Fibroblast of peridontal ligament (primary cell): ENCODE data around the gene UNC13C.
"Not testable (repeated sequence)": the region's sequence is repeated elsewhere in the genome, so short reads cannot be mapped to it uniquely, and the experiment has no call there.

Experiments
- DNase-seq: peaks from one replicate; pipeline ENCODE4 v3.0.0-alpha.2; 2010; ENCODE audit errors: extremely low read depth

Gene UNC13C

GRCh38 chr15:54298396-54298795 is 320.2 kb downstream of the UNC13C start:
- DNase-seq = no peak

GRCh38 chr15:54304321-54304720 is 326.1 kb downstream of the UNC13C start:
- no peak for DNase-seq

DNA sequence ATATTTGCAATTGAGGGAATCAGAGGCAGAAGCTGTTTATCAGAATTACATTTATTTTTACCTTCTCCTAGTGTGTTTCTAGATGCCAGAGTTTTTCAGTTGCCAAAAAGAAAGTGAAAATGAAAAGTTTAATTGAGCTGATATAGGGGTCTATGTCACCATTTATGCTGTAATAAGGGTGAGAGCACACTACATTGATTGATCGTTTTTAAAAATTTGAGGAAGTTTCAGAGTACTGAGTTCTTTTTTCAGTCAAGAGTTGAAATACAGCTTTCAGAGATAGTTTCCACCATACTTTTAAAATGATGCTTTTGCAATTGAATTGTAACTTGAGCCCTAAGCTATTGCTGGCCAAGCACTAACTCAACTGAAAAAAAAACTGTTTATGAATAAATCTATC is 326.9 kb downstream of the UNC13C start:
- DNase-seq = no peak

DNA sequence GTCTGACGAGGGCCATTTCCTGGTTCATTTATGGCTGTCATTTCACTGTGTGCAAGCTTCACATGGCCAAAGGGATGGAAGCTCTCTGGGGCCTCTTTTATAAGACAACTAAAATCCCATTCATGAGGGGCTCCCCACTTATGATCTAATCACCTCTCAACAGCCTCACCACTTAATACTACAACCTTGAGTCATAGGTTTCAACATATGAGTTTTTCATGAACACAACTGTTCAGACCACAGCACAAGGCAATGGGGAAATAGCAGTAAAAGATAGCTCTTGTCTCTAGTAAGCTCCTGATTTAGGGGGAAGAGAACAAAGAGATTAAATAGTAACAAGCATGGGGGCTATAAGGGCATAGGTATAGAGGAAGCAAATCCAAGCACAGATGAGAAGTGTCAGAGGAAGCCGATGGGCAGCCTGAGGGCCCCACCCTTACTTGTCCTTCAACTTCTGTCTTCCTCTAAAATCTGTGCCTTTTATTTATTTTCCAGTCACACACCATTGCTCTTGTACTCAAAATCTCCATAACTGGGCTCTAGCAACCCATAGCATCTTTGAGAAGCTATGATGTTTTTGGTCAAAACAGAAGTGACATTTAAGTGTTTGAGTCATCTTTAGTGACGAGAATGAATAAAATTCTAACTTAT is 329.1 kb downstream of the UNC13C start:
- DNase-seq = no peak

DNA sequence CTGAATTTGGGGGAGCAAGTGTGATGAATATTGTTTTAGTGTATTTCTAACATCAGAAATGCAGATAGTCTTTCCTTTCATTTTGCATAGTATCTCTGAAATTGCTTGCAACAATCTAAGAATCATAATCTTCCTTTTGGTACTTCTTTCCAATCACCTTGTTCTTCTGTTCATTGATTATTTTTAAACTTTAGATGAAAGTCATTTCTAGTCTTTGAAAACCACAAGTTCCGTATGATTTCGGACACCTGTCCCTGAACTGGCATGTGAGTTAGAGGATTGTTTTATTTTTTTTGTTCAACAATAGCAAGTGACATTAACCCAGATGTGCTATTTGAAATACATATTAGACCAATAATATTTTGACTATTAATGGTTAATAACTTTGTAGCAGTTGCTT is 329.7 kb downstream of the UNC13C start:
- no peak for DNase-seq

DNA sequence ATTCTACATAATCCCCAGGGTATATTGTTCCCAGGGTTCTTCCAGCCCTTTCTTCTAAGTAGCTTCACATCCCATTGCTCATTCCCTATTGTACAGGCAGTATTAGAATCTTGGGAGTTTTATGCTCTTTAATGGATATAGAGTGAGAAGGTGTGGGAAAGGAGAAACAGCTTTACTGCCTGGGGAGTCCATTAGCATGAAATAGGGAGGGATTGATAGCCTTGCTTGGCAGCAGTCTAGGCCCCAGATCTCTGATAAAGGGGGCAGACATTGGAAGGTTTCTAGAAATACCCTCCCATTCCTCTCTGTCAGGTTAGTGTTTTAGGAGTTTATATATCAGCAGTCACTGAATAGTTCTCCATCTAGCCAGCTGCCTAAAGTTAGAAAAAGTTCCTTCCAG is 334.3 kb downstream of the UNC13C start:
- DNase-seq = no peak

GRCh38 chr15:54321426-54321825 is 343.2 kb downstream of the UNC13C start:
- DNase-seq = no peak

GRCh38 chr15:54322341-54322740 is 344.1 kb downstream of the UNC13C start:
- DNase-seq = no peak

- no peak for DNase-seq
Observed at GRCh38 chr15:54345301-54345700, 367.1 kb downstream of the UNC13C start.

DNA sequence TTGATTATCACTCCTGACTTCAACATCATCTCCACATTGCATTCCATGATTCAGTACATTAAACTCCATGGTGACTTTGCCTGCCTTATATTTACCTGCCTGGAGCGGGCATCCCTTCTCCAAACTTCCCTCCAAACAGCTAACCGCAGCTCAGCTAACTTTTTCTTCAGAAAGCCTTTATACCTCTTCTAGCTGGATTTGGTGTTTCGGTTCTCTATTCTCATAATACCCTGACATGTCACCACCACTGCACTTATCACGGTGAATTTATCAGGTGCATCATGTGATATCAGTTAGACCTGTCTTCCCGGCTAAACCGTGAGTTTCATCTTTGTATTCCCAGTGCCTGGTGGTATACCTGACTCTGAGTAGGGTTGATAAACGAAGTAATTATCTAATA is 367.6 kb downstream of the UNC13C start:
- DNase-seq = no peak

DNA sequence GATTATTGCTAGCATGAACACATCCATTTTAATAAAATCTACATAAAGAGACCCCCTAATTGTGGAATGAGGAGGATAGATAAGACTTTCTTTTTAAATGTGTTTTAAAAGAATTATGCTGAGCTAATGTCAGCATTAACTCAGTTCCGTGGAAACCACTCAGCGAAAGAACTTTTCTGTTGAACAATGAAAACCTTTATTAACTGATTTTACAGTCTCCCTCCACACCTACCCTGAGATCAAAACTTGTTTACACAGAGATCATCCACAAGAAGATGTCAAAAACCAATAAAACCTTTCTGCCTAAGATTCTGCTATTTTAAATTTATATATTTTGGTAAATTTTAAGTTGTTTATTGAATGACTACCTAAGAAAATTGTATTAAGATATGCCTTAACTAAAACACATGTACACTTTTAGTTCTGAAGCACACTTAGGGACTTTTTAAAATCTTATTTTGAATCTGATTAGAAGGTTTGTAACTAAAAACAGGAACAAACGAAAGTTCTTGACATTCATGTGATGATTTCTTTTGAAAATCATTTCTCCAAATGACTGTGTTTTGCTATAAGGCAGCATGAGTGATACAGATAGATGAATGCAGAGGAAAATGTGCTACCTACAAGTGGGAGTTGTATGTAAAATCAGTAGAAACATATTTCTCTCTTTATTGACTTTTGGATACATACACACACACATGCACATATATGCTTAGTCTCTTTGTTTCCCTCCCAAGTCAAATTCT is 369.0 kb downstream of the UNC13C start:
- no peak for DNase-seq

DNA sequence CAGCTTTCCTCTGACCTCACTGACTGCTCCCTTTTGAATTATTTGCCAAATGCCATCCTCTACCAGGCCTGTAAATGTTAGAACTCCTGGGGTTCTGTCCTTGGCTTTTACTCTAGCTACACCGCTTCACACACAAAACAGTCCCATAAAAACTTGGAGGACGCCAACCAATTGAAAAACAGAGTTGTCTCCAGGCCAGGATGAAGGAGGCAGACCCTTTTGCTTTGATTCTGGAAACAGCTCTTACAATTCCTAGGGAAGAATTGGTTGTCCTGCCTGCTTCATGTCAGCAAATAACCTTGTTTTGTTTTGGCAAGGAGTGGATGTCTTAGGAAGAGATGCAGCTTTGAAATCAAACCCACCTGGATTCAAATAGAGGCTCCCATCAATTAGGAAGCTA is 375.5 kb downstream of the UNC13C start:
- DNase-seq = no peak

- no peak for DNase-seq
Observed at GRCh38 chr15:54354341-54354740, 376.1 kb downstream of the UNC13C start.

DNA sequence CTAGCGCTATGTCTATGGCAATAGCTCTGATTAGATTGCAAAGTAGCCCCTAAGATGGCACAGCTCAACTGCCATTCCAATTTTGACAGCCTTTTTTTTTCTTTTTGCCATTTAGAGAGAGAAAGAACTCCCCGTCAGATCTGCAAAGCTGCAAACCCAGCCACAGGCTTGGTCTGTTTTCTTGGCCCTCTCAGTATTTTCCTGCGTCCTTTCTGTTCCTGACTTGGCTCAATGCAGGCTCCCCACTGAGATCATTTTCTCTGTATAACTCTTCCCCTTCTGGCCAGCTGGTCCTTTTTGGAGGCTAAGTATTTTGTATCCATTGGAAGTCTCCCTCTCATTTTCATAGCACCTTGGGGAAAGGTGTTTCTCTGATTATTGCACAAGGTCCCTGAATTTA is 386.7 kb downstream of the UNC13C start:
- DNase-seq = no peak

GRCh38 chr15:54373332-54373731 is 395.1 kb downstream of the UNC13C start:
- DNase-seq = no peak

GRCh38 chr15:54374184-54374952 is 396.1 kb downstream of the UNC13C start:
- no peak for DNase-seq

DNA sequence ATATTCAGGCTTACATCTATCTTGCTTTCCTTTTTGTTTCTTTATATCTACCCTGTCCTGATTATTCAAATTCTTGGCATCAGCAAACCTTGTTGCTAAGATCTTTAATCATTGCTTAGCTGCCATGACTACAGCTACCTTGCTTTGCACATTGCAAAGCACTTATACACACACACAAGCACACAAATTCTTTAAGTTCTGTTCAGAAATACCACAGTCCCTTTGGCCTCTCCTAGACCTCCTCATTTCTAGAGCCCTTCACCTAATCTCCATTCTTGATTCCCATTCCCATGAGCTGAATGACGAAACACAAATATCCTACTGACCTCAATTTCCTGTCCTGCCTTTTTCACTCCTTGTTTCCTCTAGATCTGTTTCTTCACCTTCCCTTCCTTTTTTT is 409.6 kb downstream of the UNC13C start:
- no peak for DNase-seq

DNA sequence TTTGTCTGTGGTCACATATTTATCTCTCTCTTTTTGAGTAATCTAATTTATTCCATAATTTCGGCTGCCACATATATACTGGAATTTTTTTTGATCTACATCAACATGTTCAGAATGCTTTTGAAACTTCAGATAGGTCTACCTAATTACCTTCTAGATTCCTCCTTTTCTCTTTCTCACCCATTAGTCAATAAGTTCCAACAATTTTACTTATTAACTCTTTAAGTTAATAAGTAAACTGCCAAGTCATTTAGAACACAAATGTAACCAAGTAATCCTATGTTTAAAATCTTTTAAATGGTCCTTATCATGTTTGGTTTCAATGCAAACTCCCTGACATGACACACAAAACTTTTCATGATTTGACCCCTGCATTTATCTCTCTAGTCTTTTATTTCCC is 410.5 kb downstream of the UNC13C start:
- no peak for DNase-seq

- no peak for DNase-seq
Observed at GRCh38 chr15:54410481-54410880, 432.2 kb downstream of the UNC13C start.

DNA sequence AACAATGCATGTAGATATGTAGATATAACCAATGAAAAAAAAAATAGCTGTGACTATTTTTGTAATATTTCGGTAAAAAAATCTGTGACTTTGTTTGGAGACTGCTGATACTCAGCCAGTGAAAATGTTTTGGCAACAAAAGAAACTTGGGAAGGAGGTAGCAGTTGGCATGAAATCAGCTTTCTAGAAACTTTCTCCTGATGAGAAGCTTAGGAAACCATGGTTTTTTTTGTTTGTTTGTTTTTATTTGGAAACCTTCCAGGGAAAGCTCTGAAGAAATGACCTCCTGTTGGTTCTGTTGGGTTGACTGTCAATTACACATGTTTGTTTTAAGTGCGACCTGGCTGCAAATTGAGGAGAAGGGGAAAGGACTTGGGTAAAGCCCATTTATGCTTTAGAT is 445.9 kb downstream of the UNC13C start:
- DNase-seq = no peak

- no peak for DNase-seq
Observed at GRCh38 chr15:54428596-54428995, 450.4 kb downstream of the UNC13C start.

DNA sequence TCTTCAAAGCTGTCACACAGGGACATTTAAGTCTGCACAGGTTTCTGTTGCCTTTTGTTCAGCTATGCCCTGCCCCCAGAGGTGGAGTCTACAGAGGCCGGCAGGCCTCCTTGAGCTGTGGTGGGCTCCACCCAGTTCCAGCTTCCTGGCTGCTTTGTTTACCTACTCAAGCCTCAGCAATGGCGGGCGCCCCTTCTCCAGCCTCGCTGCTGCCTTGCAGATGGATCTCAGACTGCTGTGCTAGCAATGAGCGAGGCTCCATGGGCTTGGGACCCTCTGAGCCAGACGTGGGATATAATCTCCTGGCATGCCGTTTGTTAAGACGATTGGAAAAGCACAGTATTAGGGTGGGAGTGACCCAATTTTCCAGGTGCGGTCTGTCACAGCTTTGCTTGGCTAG is 472.0 kb downstream of the UNC13C start:
- DNase-seq = not testable (repeated sequence)

- DNase-seq = no peak
Observed at GRCh38 chr15:54456413-54456812, 478.2 kb downstream of the UNC13C start.
